NCI-H1105 (cell line): Measurements from ENCODE around the gene MTARC2.

Source experiments
- DNase-seq: peaks from one replicate; lab custom pipeline; 2025; lab: John Stamatoyannopoulos, UW

MTARC2 gene

DNA sequence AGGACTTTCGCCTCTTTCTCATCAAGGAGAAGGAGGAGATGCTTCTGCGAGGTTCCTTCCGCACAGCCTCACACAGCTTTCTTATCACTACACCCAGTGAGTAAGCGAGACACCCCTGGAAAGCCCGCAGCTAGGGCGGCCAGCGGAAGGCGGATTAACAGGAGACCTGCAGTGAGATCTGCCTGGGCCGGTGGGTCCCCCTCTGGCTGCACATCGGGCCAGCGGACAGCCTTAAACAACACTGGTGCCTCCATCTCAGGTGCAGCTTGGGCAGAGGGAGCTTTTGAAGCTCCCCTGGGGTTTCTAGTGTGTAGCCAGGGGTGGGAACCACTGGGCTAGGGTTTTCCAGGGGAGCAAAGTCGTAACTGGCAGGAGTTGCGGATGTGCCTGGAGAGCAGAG lies 21.1 kb downstream of the MTARC2 start:
- DNase-seq, result no peak

- DNase-seq, result no peak
These were observed 22.3 kb downstream of the MTARC2 start for GRCh38 chr1:220770245-220770913.

- DNase-seq, result no peak
These were observed 24.7 kb downstream of the MTARC2 start for GRCh38 chr1:220772846-220773245.

- DNase-seq, result peak; percentile 19
These were observed 27.2 kb downstream of the MTARC2 start for GRCh38 chr1:220775240-220775853.

- DNase-seq, result no peak
These were observed 28.1 kb downstream of the MTARC2 start for GRCh38 chr1:220776254-220776653.

- DNase-seq, result peak; percentile 76
These were observed 28.7 kb downstream of the MTARC2 start for GRCh38 chr1:220776720-220777326.

DNA sequence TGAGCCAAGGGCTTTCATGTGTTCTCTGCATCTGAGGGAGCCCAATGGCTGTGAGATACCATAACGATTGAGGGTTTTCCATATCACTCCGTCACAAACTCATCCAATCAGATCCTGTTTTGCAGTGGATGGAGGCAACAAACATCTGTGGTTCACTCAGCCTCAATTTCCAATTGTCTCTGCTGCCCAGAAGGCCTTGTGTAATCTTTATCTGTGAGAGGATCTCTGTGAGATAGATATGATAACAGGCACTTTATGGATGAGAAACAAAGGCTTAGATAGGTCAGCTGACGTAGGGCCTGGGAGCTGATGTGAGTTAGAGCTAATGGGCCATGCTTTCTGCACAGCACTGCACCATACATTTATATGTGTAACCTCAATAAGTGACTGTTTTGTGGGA lies 35.3 kb downstream of the MTARC2 start:
- DNase-seq, result no peak

GRCh38 chr1:220784751-220785150 lies 36.6 kb downstream of the MTARC2 start:
- DNase-seq, result no peak

DNA sequence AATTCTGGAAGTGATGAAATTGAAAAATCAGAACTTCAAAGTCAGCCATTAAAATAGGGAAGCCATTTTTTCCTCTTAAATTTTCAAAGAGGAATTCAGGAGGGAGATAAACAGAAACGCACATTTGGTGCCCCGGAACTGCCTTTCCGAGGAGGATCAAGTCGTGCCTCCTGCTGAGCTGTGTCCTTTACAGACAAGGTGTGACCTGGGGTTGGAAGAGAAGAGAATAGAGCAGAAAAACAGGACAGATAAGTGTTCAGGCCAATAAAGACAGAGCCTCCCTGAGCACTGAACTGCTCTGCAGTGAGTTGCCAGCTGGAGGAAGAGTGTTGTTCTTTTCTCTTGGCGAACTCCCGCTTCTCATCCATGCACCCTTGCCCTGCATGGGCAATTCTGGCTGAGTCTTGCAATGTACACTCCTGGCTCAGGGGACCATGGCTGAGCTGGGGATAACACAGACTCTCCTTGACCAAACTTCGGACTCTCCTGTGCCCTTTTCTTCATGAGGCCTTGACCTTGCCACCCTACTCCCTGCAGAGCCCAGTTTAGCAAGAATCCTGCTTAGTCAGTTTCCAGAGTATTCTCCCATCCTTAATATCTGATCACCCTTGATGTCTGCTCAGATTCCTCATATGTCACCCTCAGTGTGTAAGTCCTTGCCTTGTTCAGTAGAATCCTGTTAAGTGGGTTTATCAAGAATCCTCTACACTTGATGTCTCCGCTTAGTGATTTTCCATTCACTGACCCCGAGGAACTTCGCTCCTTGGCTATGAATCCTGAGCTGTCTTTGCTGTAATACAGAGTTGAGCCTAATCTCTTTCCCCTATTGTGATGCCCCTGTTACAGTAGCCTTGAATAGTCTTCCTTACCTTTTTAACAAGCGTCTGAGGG lies 37.3 kb downstream of the MTARC2 start:
- no peak for DNase-seq

- peak; percentile 37 for DNase-seq
These were observed 37.9 kb downstream of the MTARC2 start for GRCh38 chr1:220786057-220786336.

DNA sequence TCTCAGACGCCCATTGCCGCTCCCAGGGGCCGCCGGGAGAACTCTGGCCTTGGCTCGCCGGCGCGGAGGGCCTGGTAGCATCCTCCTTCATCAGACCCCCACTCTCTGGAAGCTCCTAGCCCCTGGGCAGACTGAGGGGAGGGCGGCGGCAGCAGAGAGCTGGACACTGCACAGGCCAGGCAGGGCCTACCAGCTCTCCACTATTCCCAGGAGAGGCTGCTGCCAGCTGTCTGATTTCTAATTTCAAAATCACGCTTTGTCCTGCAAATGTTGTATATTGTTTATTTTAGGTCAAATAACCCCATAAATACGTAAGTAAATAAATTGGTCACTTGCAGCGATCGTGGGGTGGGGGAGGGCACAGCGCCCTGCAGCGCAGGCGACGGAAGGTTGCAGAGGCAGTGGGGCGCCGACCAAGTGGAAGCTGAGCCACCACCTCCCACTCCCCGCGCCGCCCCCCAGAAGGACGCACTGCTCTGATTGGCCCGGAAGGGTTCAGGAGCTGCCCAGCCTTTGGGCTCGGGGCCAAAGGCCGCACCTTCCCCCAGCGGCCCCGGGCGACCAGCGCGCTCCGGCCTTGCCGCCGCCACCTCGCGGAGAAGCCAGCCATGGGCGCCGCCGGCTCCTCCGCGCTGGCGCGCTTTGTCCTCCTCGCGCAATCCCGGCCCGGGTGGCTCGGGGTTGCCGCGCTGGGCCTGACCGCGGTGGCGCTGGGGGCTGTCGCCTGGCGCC lies 38.4 kb downstream of the MTARC2 start, which contains the start of gene MTARC1:
MTARC1 (plus strand) TSS at position 577 of the 732 bp plus-strand sequence; CDS start at position 609, 32 bp downstream.
- peak; percentile 92 for DNase-seq

GRCh38 chr1:220787069-220787619 lies 39.0 kb downstream of the MTARC2 start:
- DNase-seq, result peak; percentile 73

DNA sequence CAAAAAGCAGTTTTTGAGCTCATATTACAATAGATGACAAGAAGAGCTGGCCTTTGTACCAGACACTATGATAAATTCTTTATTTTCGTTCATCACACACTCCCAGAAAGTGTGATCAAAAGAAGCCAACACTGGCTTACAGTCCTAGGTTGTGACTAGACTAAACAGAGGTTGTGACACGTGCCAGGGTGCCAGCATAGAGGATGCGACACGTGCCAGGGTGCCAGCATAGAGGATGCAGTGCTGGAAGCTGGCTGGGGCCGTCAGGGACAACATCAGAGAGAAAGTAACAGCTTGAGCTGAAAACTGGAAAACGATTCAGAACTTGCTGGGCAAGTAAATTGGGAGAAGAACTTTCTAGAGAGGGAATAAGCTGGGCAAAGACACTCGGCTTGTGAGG lies 40.8 kb downstream of the MTARC2 start:
- no peak for DNase-seq

- DNase-seq, result no peak
These were observed 41.5 kb downstream of the MTARC2 start for GRCh38 chr1:220789532-220790147.

DNA sequence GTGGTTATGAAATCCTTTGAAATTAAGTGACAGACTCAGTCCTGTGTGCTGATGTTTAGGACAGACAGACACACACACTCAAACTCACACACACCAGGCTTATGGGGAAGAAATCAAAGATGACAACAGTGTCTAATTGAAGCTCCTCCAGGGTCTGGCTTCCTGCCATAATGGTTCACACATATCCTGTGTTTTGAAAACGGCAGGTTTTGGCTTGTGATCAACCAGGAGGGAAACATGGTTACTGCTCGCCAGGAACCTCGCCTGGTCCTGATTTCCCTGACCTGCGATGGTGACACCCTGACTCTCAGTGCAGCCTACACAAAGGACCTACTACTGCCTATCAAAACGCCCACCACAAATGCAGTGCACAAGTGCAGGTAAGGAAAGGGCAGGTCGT lies 43.2 kb downstream of the MTARC2 start:
- peak; percentile 85 for DNase-seq

DNA sequence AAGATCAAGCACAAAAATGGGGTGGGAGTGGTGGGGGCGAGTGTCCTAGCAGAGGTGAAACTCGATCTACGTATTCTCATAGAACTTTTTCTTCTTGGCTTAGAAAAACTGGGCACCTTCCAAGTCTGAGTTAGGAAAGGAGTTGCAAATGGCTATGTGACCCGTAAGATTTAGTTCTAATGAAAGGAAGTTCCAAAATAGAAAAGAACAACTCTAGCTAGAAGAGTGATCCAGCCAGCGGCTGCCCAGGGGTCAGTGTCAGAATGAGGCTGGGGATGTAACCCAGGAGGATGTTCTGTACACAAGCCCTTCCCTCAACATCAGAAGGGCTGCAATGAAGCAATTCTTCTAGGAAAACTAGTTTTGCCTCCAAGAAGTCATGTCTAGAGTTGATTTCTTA lies 43.8 kb downstream of the MTARC2 start:
- DNase-seq, result no peak

DNA sequence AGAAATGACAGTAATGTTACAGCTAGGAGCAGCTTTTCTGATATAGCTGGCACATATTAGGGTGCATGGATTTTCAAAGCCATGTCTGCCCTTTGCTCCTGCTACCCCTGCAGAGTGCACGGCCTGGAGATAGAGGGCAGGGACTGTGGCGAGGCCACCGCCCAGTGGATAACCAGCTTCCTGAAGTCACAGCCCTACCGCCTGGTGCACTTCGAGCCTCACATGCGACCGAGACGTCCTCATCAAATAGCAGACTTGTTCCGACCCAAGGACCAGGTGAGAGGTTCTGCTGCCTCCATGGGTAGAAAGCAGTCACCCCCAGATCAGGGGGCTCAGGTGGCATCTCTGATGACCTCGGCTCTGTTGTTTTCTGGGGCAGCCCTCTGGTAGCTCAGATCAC lies 48.4 kb downstream of the MTARC2 start:
- DNase-seq, result no peak

GRCh38 chr1:220797044-220797443 lies 48.9 kb downstream of the MTARC2 start:
- no peak for DNase-seq

GRCh38 chr1:220797553-220797952 lies 49.4 kb downstream of the MTARC2 start:
- no peak for DNase-seq

- no peak for DNase-seq
These were observed 50.2 kb downstream of the MTARC2 start for GRCh38 chr1:220798338-220798737.

GRCh38 chr1:220800262-220800661 lies 52.1 kb downstream of the MTARC2 start:
- no peak for DNase-seq
